NCI-H2107 (cell line): ENCODE data around the gene LCK.

ENCODE experiments used
- DNase-seq: peaks from one replicate; lab custom pipeline; 2025; lab: John Stamatoyannopoulos, UW

LCK gene

DNA sequence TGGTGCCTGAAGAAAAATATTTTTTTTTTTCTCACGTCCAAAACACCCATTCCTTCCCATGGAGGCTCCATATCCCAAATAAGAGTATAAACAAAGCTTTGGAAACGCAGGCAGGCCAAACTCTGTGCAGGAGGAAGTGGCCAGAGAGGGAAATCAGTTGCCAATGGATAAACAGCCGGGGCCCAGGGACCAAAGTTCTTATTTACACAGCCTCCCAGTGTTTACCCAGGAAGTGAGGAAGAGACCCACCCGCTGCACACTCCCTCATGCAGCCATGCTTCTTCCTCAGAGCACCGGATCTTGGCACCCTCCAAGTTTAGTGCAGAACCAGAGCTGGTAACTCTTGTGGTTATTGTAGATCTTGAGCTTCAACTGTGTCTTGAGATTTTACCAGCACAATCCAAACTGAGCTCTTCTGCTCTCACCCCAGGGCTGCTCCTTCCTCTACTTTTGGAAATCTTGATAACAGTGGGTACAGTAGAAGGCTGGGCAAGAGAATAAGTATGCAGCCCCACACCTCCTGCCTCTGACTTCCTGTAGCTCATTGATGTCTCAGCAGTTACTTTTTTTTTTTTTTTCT is 70.7 kb downstream of the LCK start:
- no peak for DNase-seq

GRCh38 chr1:32327204-32327603 is 76.1 kb downstream of the LCK start:
- no peak for DNase-seq

- DNase-seq, result no peak
Measured at GRCh38 chr1:32329931-32330466, 78.9 kb downstream of the LCK start.

DNA sequence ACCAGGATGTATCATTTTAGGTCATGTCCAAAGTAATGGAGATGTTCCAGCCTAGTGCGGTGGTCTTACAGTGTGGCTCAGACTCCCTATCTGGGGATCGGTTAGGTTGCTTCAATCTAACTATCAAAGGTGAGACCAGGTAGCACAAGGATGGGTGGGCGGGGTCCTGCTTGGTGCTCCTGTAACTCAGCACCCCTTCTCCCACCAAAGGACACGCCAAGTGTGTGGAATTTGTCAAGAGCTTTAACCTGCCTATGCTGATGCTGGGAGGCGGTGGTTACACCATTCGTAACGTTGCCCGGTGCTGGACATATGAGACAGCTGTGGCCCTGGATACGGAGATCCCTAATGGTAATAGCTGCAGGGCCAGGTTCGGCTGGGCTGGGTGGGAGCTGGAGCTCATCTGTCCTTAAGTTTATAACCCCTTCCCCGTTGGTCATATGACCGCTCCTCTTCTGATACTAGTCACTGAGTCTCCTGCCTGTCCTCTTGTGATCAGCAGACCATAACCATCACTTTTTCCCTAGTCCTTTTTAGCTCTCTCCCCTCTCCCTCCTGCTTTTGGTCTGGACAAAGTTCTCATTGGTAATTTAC is 79.6 kb downstream of the LCK start:
- DNase-seq, result no peak

- DNase-seq, result no peak
Measured at GRCh38 chr1:32331549-32331948, 80.5 kb downstream of the LCK start.

- DNase-seq, result no peak
Measured at GRCh38 chr1:32332290-32333079, 81.4 kb downstream of the LCK start.

DNA sequence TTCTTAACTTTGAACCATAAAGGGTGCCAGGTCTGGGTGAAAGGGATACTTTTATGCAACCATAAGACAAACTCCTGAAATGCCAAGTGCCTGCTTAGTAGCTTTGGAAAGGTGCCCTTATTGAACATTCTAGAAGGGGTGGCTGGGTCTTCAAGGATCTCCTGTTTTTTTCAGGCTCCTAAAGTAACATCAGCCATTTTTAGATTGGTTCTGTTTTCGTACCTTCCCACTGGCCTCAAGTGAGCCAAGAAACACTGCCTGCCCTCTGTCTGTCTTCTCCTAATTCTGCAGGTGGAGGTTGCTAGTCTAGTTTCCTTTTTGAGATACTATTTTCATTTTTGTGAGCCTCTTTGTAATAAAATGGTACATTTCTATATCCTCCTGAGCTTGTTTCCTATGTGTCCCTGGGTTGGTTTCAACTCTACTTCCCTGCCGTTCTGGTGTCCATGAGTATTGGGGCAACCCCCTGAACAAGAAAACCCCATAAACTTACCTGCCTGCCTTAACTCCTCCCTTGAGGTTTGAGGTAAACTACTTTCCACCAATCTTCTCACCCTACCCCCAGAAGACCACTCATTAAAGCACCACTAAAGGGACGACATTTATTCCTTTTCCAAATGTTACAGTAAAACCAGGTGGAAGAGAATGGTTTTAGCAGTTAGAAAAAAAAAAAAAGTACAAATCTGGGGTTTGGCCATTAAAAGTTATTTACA is 82.3 kb downstream of the LCK start:
- no peak for DNase-seq

DNA sequence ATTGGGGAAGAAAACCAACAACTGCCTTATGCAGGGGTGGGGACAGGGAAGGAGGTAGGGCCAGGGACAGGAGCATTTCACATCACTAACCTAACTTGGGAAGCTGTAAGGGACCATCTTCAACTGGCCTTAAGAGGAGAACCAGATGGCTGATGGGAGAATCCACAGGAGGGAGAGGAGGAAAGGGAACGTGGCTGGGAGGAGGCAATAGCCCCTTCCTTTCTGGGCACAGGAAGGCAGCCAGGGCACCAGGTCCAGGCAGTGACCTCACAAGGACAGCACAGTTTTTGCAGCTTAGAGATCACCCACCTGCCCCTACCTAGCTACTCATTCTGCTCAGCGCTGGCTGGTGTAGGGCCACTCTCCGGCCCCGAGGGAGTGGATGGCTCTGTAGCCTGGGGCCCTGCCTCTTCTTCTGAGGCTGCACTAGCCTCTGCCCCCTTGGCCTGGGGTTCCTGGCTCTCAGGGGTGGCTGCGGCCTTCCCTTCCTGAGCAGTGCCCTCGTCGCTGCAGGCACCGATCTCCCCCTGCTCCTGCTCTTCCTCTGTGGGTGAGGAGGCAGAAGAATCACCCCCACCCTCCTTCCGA is 83.3 kb downstream of the LCK start:
- no peak for DNase-seq

- peak; percentile 50 for DNase-seq
Measured at GRCh38 chr1:32334864-32335534, 83.9 kb downstream of the LCK start.

DNA sequence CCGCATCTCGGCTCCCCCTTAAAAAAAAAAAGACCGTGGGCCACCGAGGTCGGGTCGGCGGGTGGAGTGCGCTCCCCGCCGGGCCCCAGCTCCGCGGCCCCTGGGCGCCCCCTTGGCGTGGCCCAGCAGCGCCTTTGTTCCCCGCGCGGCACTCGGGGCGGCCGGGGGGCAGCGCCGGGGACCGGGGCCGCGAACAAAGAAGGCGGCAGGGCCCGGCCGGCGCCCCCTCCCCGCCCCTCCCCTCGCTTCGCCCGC is 84.4 kb downstream of the LCK start:
- DNase-seq, result no peak
